NT2/D1 (cell line): ENCODE measurements around the gene TSHZ3.

Experiments
- DNase-seq: peaks from one replicate; pipeline ENCODE4 v3.0.0-alpha.2; 2011; ENCODE audit warnings: low read depth, low spot score
- H3K27me3 ChIP-seq: 2 replicates; pipeline ENCODE4 v1.6.0; 2011; ENCODE audit warnings: mild to moderate bottlenecking; ENCODE audit not compliant: insufficient read length, insufficient read depth
- H3K36me3 ChIP-seq: 2 replicates; pipeline ENCODE4 v1.6.1; 2011; ENCODE audit warnings: mild to moderate bottlenecking, low read length, mixed read lengths; ENCODE audit not compliant: insufficient read depth, insufficient read length
- H3K4me1 ChIP-seq: 2 replicates; pipeline ENCODE4 v1.5.1; 2011; ENCODE audit not compliant: insufficient read depth, insufficient read length
- H3K4me3 ChIP-seq: 2 replicates; pipeline ENCODE4 v1.5.1; 2011; ENCODE audit warnings: low read depth; ENCODE audit not compliant: insufficient read length
- H3K9ac ChIP-seq: 2 replicates; pipeline ENCODE4 v1.6.0; 2011; ENCODE audit warnings: low read depth; ENCODE audit not compliant: insufficient read length
- H3K9me3 ChIP-seq: 2 replicates; pipeline ENCODE4 v1.5.1; 2011; ENCODE audit warnings: mild to moderate bottlenecking, low read length; ENCODE audit not compliant: insufficient read depth
- SUZ12 ChIP-seq: IDR thresholded peaks from 2 replicates; pipeline ENCODE4 v1.6.1; 2011; ENCODE audit not compliant: insufficient read length, insufficient read depth; ENCODE audit errors: extremely low read depth
- YY1 ChIP-seq: IDR thresholded peaks from 2 replicates; pipeline ENCODE4 v1.6.1; 2011; ENCODE audit not compliant: insufficient read length, insufficient read depth
- ZNF274 ChIP-seq: IDR thresholded peaks from 2 replicates; pipeline ENCODE4 v1.6.1; 2011; ENCODE audit warnings: mild to moderate bottlenecking, low read depth, low read length

The TSHZ3 gene

DNA sequence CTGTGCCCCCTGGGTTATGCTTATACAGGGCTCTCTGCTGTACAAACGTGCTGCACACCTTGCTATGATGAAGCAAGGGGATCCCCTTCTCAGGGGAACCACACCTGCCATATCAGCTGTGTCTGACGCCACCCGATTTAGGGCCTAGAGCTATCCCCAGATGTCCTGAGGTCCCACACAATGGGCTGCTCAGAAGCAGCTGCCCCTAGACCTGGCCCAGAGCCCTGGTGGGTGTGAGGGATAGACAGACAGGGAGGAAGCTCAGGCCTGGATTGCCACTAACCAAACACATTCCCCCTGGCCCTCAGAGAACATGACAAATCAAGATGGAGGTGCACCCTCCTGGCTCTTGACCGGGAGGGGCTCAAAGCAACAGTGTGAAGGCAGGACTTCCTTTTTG lies 59.3 kb downstream of the TSHZ3 start:
- no peaks in the 10 kb centered on the region for H3K9me3 ChIP-seq
- no peaks in the 10 kb centered on the region for H3K36me3 ChIP-seq
- no peak for DNase-seq
- no peak overlapping the region for H3K9ac ChIP-seq
- H3K4me3 ChIP-seq: no peak overlapping the region
- H3K4me1 ChIP-seq: no peaks in the 10 kb centered on the region
- no peaks in the 10 kb centered on the region for H3K27me3 ChIP-seq
- TF ChIP-seq ZNF274: no peak
- TF ChIP-seq SUZ12: no peak
- TF ChIP-seq YY1: no peak

DNA sequence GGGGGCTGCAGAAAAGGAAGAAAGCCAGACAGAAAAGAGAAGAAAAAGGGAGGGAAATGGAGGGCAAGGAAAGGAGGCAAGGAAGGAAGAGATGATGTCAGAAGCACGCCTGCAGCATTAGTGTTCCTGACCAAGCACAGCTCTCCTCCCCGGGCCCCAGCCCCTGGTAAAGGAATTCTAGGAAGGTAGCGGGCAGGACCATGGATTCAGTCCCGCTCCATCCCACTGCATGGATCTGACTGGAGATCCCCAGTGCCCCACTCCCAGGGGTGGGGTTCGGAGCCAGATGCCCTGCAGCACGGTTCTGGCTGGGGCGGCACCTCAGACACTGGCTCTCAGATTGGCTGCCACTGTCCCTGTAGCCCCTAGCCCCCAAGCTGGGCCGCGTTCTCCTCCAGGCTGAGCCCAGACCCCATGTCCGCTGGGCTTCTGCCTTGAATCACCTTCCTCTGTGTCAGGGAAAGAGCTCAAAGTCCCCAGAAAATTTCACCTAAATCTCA lies 59.8 kb downstream of the TSHZ3 start:
- no peaks in the 10 kb centered on the region for H3K9me3 ChIP-seq
- no peak for DNase-seq
- no peaks in the 10 kb centered on the region for H3K36me3 ChIP-seq
- H3K4me1 ChIP-seq: no peaks in the 10 kb centered on the region
- no peak overlapping the region for H3K9ac ChIP-seq
- H3K4me3 ChIP-seq: no peak overlapping the region
- no peaks in the 10 kb centered on the region for H3K27me3 ChIP-seq
- TF ChIP-seq ZNF274: no peak
- no peak for TF ChIP-seq YY1
- TF ChIP-seq SUZ12: no peak

GRCh38 chr19:31286491-31286890 lies 62.7 kb downstream of the TSHZ3 start:
- no peak for TF ChIP-seq YY1
- TF ChIP-seq SUZ12: no peak
- TF ChIP-seq ZNF274: no peak
- H3K27me3 ChIP-seq: no peaks in the 10 kb centered on the region
- H3K9ac ChIP-seq: no peak overlapping the region
- no peaks in the 10 kb centered on the region for H3K36me3 ChIP-seq
- DNase-seq: no peak
- no peaks in the 10 kb centered on the region for H3K9me3 ChIP-seq
- no peak overlapping the region for H3K4me3 ChIP-seq
- H3K4me1 ChIP-seq: peaks cover 4% of the 10 kb centered on the region

DNA sequence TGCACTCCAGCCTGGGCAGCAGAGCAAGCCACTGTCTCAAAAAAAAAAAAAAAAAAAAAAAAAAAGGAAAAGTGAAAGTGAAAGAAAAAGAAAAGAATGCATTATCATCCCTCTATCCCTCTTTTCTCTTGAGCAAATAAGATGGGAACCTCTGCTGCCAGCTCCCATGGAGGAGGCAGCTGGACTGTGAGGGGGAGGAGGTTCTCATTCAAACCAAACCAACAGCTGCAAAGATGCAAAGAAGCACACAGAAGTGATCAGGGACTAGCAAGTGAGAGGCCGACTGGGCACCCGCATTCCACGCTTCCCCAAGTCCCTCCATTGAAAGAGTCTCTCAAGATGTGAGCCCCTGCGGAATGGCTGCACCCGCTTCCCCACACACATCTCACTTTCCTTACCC lies 63.5 kb downstream of the TSHZ3 start:
- Histone ChIP-seq H3K27me3 (no peaks in the 10 kb centered on the region), H3K4me1 (peaks cover 4% of the 10 kb centered on the region), H3K9ac (no peak overlapping the region), H3K4me3 (no peak overlapping the region), H3K9me3 (no peaks in the 10 kb centered on the region), H3K36me3 (no peaks in the 10 kb centered on the region)
- TF ChIP-seq ZNF274 (no peak), SUZ12 (no peak), YY1 (no peak)
- no peak for DNase-seq

- H3K36me3 ChIP-seq: no peaks in the 10 kb centered on the region
- TF ChIP-seq YY1 (no peak), SUZ12 (no peak), ZNF274 (no peak)
- no peaks in the 10 kb centered on the region for H3K27me3 ChIP-seq
- H3K4me3 ChIP-seq: no peak overlapping the region
- H3K9me3 ChIP-seq: no peaks in the 10 kb centered on the region
- no peak for DNase-seq
- H3K4me1 ChIP-seq: peaks cover 4% of the 10 kb centered on the region
- H3K9ac ChIP-seq: no peak overlapping the region
Observed at GRCh38 chr19:31284621-31285020, 64.6 kb downstream of the TSHZ3 start.

DNA sequence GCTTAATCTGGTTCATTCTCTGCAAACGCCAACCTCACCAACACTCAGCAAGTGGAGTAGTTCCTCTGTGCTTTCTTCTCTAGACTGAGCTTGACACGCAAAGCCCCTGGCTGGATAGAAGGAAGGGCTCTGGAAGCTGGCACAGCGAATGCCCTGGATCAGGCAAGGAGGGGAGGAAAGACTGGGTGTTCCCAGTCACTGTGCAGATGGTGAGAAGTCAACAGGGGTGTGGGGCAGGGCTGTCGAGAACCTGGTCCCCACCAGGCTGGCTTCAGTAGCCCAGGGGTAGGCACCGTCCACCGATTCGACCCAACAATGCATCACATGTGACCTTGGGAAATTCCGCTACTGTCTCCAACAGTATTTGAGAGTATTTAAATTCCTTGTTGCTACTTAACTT lies 65.5 kb downstream of the TSHZ3 start:
- Histone ChIP-seq H3K4me1 (peaks cover 4% of the 10 kb centered on the region), H3K36me3 (no peaks in the 10 kb centered on the region), H3K27me3 (no peaks in the 10 kb centered on the region)

DNA sequence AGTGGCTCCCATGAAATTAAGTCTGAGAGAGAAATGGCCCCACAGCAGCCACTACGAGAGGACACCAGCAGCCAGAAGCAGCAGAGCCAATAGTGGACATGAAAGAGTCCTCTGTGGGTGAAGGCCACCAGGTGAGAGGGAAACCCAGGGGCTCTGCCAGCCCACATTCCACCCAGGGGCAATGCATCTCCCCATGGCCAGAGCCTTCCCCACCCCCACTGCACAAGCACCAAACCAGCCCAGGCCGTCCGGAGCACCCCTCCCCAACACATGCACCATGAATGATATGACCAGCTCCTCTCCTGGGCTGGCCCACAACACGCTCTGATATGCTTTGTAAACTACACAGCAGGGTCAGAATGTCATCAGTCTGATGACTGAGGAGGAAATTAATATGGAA lies 66.9 kb downstream of the TSHZ3 start:
- H3K36me3 ChIP-seq: no peaks in the 10 kb centered on the region
- H3K4me3 ChIP-seq: no peak overlapping the region
- no peaks in the 10 kb centered on the region for H3K27me3 ChIP-seq
- no peak overlapping the region for H3K9ac ChIP-seq
- TF ChIP-seq SUZ12 (no peak), YY1 (no peak), ZNF274 (no peak)
- peaks cover 4% of the 10 kb centered on the region for H3K4me1 ChIP-seq
- no peak for DNase-seq
- no peaks in the 10 kb centered on the region for H3K9me3 ChIP-seq

More for the DNA sequence above, 65.5 kb downstream of the TSHZ3 start:
- Histone ChIP-seq H3K9ac (no peak overlapping the region), H3K4me3 (no peak overlapping the region), H3K9me3 (no peaks in the 10 kb centered on the region)
- DNase-seq: no peak
- no peak for TF ChIP-seq YY1
- TF ChIP-seq ZNF274: no peak
- no peak for TF ChIP-seq SUZ12
